ENCODE results near the gene SIGLECL1. TPM values are rescaled to one million over a fixed set of nuclear protein-coding genes. Genes with fewer than 3 reads are reported as not detected.

The SIGLECL1 gene
- total and polyA plus RNA-seq, 2 donors from 2014 or later, result not detected

DNA sequence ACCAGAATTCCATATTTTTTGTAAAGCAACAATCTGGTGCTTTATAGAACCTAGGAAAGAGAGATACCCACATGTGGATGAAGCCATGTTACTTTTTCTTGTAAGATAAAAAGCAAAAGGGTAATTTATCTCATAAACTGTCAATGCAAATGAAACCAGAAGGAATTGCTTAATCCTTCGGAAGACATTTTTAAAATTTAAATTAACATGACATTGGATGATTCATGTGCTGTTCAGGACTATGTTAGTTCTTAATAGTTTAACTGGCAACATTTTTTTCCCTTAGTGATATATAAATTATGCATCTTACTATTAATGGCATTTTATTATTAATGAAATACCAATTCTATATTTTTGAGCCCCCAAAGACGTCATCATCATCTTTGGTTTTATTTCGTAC, 34.8 kb downstream of the SIGLECL1 start:
- H3K4me1 ChIP-seq (ENCODE audit: control insufficient read depth in 2 of 3, insufficient read depth in 2 of 3, low read depth in 1 of 3, low read length in 3 of 3), result no peaks in the 10 kb centered on the region
- H3K9me3 ChIP-seq (ENCODE audit: control insufficient read depth in 2 of 3, insufficient read depth in 1 of 3, low read length in 3 of 3), result peaks cover 0 to 2% (median 0%) of the 10 kb centered on the region in 3 donors
- no peak overlapping the region for H3K9ac ChIP-seq (ENCODE audit: low read length in 3 of 3)
- no peaks in the 10 kb centered on the region for H3K36me3 ChIP-seq (ENCODE audit: control insufficient read depth in 2 of 3, insufficient read depth in 3 of 3, low read length in 3 of 3)
- TF ChIP-seq, protein P1, sequence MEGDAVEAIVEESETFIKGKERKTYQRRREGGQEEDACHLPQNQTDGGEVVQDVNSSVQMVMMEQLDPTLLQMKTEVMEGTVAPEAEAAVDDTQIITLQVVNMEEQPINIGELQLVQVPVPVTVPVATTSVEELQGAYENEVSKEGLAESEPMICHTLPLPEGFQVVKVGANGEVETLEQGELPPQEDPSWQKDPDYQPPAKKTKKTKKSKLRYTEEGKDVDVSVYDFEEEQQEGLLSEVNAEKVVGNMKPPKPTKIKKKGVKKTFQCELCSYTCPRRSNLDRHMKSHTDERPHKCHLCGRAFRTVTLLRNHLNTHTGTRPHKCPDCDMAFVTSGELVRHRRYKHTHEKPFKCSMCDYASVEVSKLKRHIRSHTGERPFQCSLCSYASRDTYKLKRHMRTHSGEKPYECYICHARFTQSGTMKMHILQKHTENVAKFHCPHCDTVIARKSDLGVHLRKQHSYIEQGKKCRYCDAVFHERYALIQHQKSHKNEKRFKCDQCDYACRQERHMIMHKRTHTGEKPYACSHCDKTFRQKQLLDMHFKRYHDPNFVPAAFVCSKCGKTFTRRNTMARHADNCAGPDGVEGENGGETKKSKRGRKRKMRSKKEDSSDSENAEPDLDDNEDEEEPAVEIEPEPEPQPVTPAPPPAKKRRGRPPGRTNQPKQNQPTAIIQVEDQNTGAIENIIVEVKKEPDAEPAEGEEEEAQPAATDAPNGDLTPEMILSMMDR (IDR thresholded peaks at IDR 0.05; ENCODE audit: borderline replicate concordance, extremely low read depth, insufficient read depth), result no peak
- no peak overlapping the region for H3K4me3 ChIP-seq (ENCODE audit: low read length in 3 of 3)
- DNase-seq, result no peak
- H3K27me3 ChIP-seq (ENCODE audit: control insufficient read depth, insufficient read depth, low read length), result no peaks in the 10 kb centered on the region
- intact Hi-C loops (cut with DNase I), result no loop called here
- FAIRE-seq, result no peak
- no peak overlapping the region for H3K27ac ChIP-seq (ENCODE audit: low read depth in 2 of 2, low read length in 2 of 2)

DNA sequence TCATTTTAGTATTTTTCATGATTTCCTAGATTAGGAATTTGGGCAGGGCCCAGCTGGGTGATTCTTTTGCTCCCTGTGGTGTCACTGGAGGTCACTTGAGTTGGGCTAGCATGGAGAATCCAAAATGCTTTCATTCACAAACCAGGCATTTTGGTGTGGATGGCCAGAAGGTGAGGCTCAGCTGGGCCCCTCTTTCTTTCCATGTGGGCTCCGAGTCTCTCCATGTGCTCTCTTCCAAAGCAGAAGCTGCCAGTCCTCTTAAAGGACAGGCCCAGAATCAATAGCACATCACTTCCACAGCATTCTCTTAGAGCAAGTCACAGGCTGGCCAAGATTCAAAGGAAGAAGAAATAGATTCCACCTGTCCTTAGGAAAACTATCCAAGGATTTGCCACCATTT, 38.8 kb downstream of the SIGLECL1 start:
- Histone ChIP-seq H3K9me3 (ENCODE audit: control insufficient read depth in 2 of 3, insufficient read depth in 1 of 3, low read length in 3 of 3) (peaks cover 0 to 2% (median 0%) of the 10 kb centered on the region in 3 donors), H3K4me3 (ENCODE audit: low read length in 3 of 3) (no peak overlapping the region), H3K27me3 (ENCODE audit: control insufficient read depth, insufficient read depth, low read length) (no peaks in the 10 kb centered on the region), H3K9ac (ENCODE audit: low read length in 3 of 3) (no peak overlapping the region), H3K27ac (ENCODE audit: low read depth in 2 of 2, low read length in 2 of 2) (no peak overlapping the region), H3K36me3 (ENCODE audit: control insufficient read depth in 2 of 3, insufficient read depth in 3 of 3, low read length in 3 of 3) (no peaks in the 10 kb centered on the region), H3K4me1 (ENCODE audit: control insufficient read depth in 2 of 3, insufficient read depth in 2 of 3, low read depth in 1 of 3, low read length in 3 of 3) (no peaks in the 10 kb centered on the region)
- intact Hi-C loops (cut with DNase I), result no loop called here
- DNase-seq (no peak), FAIRE-seq (no peak)
- TF ChIP-seq, protein P1 (IDR thresholded peaks at IDR 0.05; ENCODE audit: borderline replicate concordance, extremely low read depth, insufficient read depth), result no peak

DNA sequence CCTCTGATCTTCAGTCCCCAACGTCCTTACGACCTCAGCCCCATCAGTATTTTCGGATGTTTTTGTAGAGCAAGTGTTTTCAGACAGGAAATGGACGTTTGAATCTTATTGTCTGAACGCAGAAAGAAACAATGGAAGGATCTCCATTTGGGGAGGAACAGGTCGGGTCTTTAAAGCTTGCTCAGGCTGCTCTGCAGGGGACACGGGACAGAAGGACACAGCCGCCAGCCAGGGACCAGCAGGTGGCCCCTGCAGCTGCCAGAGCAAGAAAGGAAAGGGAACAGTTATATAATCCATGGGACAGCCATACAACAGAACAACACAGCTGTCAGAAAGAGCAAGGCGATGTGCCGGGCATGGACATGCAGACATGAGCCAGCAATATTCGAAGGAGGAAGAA, 42.1 kb downstream of the SIGLECL1 start:
- peaks cover 0 to 2% (median 0%) of the 10 kb centered on the region in 3 donors for H3K9me3 ChIP-seq (ENCODE audit: control insufficient read depth in 2 of 3, insufficient read depth in 1 of 3, low read length in 3 of 3)
- intact Hi-C loops (cut with DNase I), result no loop called here
- H3K36me3 ChIP-seq (ENCODE audit: control insufficient read depth in 2 of 3, insufficient read depth in 3 of 3, low read length in 3 of 3), result no peaks in the 10 kb centered on the region
- H3K27me3 ChIP-seq (ENCODE audit: control insufficient read depth, insufficient read depth, low read length), result no peaks in the 10 kb centered on the region
- no peaks in the 10 kb centered on the region for H3K4me1 ChIP-seq (ENCODE audit: control insufficient read depth in 2 of 3, insufficient read depth in 2 of 3, low read depth in 1 of 3, low read length in 3 of 3)
- FAIRE-seq (no peak), DNase-seq (no peak)
- TF ChIP-seq, protein P1 (IDR thresholded peaks at IDR 0.05; ENCODE audit: borderline replicate concordance, extremely low read depth, insufficient read depth), result no peak
- no peak overlapping the region for H3K4me3 ChIP-seq (ENCODE audit: low read length in 3 of 3)
- no peak overlapping the region for H3K9ac ChIP-seq (ENCODE audit: low read length in 3 of 3)
- H3K27ac ChIP-seq (ENCODE audit: low read depth in 2 of 2, low read length in 2 of 2), result no peak overlapping the region

DNA sequence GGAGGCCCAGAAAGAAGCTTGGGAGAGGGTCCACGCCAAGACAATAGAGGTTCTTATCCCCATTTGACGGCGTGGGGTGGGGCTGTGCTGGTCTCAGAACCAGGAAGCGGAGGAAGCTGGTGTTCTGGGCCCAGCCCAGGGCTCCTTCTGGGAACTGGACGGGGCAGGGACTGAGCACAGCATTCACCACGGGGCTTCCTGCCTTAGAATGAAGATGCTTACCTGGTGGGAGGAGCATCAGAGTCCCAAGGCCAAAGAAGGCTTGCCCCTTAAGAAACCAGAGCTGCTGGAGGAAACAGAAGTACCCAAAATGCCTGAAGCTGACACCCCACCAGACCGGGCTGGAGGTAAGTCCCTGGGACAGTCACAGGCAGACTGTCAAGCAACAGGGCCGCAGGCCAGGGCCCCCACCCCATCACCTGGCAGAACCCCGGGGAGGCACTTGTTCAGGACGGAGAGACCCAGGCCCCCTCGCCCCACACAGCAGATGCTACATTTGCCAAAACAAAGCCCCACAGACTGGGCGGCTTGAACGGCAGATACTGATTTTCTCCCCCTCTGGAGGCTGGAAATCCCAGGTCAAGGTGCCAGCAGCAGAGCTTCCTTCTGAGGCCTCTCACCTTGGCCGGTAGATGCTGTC, 42.8 kb downstream of the SIGLECL1 start:
- DNase-seq, result no peak
- peaks cover 0 to 2% (median 0%) of the 10 kb centered on the region in 3 donors for H3K9me3 ChIP-seq (ENCODE audit: control insufficient read depth in 2 of 3, insufficient read depth in 1 of 3, low read length in 3 of 3)
- no peak overlapping the region for H3K9ac ChIP-seq (ENCODE audit: low read length in 3 of 3)

More for the DNA sequence above, 42.8 kb downstream of the SIGLECL1 start:
- Histone ChIP-seq H3K27ac (ENCODE audit: low read depth in 2 of 2, low read length in 2 of 2) (no peak overlapping the region), H3K36me3 (ENCODE audit: control insufficient read depth in 2 of 3, insufficient read depth in 3 of 3, low read length in 3 of 3) (no peaks in the 10 kb centered on the region), H3K4me3 (ENCODE audit: low read length in 3 of 3) (no peak overlapping the region), H3K4me1 (ENCODE audit: control insufficient read depth in 2 of 3, insufficient read depth in 2 of 3, low read depth in 1 of 3, low read length in 3 of 3) (no peaks in the 10 kb centered on the region), H3K27me3 (ENCODE audit: control insufficient read depth, insufficient read depth, low read length) (no peaks in the 10 kb centered on the region)
- TF ChIP-seq, protein P1 (IDR thresholded peaks at IDR 0.05; ENCODE audit: borderline replicate concordance, extremely low read depth, insufficient read depth), result no peak
- FAIRE-seq, result no peak
- intact Hi-C loops (cut with DNase I), result no loop called here
